ENCODE measurements around the gene TCP11L1. TPM values are rescaled to one million over a fixed set of nuclear protein-coding genes. Genes with fewer than 3 reads are reported as not detected.

Gene TCP11L1
- total and polyA plus RNA-seq, 2 donors (not counting 1 experiment from before 2014, with no cell fraction given): 7.7 to 19.7 TPM

DNA sequence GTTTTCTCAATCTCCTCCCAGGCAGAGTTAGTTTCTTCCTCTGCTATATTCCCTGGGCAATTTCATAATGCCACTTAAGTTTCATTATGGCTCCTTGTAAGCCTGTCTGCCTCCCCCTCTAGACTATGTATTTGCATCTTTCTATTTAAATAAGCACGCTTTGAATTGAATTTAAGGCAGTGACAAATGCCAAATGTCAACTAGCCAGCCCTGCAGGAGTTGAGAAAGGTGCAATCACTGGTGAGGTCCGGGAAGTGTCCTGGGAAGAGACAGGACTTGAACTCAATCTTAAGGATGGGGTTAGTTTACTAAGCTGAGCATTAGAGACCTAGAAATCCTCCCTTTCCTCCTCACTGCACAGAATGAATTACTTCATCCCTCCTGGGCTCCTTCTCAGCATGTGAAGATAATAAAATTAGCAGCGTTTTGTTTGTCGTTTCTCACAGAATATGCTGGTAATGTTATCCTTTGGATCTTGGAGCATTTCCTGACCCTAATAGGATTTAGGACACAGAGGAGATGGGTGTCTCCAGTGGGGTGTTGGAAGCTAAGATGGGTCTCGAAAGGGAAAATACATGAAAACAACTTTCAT, 1.6 kb downstream of the TCP11L1 start:
- peak overlapping the region in 1 of 2 donors; percentile 79 for H3K27ac ChIP-seq (ENCODE audit: low read length in 2 of 2)
- no peak overlapping the region for H3K9ac ChIP-seq (ENCODE audit: low read length)
- no peaks in the 10 kb centered on the region for H3K27me3 ChIP-seq (replicated peaks in 1 of 4; ENCODE audit: control extremely low read depth in 1 of 4, control insufficient read depth in 3 of 4, insufficient read depth in 4 of 4, low read length in 3 of 4)
- 69% methylated on average over 2 of the region's 5 CpGs for WGBS (ENCODE audit: insufficient coverage)
- H3K4me1 ChIP-seq (ENCODE audit: control insufficient read depth in 2 of 2, insufficient read depth in 2 of 2, low read length in 2 of 2): peaks cover 8 to 18% of the 10 kb centered on the region in 2 donors
- Mint-ChIP-seq H3K27me3 (no peaks in the 10 kb centered on the region), H3K9me3 (ENCODE audit: insufficient read depth) (no peaks in the 10 kb centered on the region), H3K4me1 (peaks cover 16% of the 10 kb centered on the region), H3K27ac (peak overlapping the region; percentile 87), H3K4me3 (peak overlapping the region; percentile 96)
- no peak overlapping the region for H2AFZ ChIP-seq (ENCODE audit: insufficient read depth, low read depth, low read length, poor library complexity, severe bottlenecking)
- CTCF ChIA-PET: interaction anchor here (3.3 kb wide), 1 partner anchor 24 kb away, joined by 19 read pairs; no protein-coding TSS in a partner anchor
- no peaks in the 10 kb centered on the region for H3K9me3 ChIP-seq (ENCODE audit: control extremely low read depth in 1 of 3, control insufficient read depth in 2 of 3, insufficient read depth in 1 of 3, low read length in 2 of 3)
- no peak for ATAC-seq (ENCODE audit: low read depth)
- POLR2A ChIA-PET: no interaction called here
- peak overlapping the region in 1 of 5 experiments; percentile 95 for H3K4me3 ChIP-seq (ENCODE audit: control extremely low read depth in 1 of 5, extremely low read depth in 1 of 5, insufficient read depth in 1 of 5, low read depth in 2 of 5, low read length in 4 of 5)
- H4K20me1 ChIP-seq (ENCODE audit: control insufficient read depth, insufficient read depth, low read length, poor library complexity, severe bottlenecking): no peaks in the 10 kb centered on the region
- intact Hi-C loops (cut with micrococcal nuclease): no loop called here
- H3K36me3 ChIP-seq (replicated peaks in 1 of 2; ENCODE audit: control extremely low read depth in 1 of 2, control insufficient read depth in 1 of 2, extremely low read depth in 1 of 2, insufficient read depth in 2 of 2, low read length in 1 of 2): peaks cover 3 to 14% of the 10 kb centered on the region in 2 experiments
- peaks cover 10% of the 10 kb centered on the region for H3K79me2 ChIP-seq (ENCODE audit: control insufficient read depth, insufficient read depth, low read length)
- peak overlapping the region; percentile 87 for H3K4me2 ChIP-seq (replicated peaks; ENCODE audit: low read depth, low read length, poor library complexity, severe bottlenecking)
- DNase-seq: no peak
- TF ChIP-seq, protein P1, sequence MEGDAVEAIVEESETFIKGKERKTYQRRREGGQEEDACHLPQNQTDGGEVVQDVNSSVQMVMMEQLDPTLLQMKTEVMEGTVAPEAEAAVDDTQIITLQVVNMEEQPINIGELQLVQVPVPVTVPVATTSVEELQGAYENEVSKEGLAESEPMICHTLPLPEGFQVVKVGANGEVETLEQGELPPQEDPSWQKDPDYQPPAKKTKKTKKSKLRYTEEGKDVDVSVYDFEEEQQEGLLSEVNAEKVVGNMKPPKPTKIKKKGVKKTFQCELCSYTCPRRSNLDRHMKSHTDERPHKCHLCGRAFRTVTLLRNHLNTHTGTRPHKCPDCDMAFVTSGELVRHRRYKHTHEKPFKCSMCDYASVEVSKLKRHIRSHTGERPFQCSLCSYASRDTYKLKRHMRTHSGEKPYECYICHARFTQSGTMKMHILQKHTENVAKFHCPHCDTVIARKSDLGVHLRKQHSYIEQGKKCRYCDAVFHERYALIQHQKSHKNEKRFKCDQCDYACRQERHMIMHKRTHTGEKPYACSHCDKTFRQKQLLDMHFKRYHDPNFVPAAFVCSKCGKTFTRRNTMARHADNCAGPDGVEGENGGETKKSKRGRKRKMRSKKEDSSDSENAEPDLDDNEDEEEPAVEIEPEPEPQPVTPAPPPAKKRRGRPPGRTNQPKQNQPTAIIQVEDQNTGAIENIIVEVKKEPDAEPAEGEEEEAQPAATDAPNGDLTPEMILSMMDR (IDR thresholded peaks at IDR 0.05): no peak
- TF ChIP-seq EZH2 (IDR thresholded peaks at IDR 0.05; ENCODE audit: borderline replicate concordance, insufficient read depth, low read depth, low read length, poor library complexity, severe bottlenecking): no peak

DNA sequence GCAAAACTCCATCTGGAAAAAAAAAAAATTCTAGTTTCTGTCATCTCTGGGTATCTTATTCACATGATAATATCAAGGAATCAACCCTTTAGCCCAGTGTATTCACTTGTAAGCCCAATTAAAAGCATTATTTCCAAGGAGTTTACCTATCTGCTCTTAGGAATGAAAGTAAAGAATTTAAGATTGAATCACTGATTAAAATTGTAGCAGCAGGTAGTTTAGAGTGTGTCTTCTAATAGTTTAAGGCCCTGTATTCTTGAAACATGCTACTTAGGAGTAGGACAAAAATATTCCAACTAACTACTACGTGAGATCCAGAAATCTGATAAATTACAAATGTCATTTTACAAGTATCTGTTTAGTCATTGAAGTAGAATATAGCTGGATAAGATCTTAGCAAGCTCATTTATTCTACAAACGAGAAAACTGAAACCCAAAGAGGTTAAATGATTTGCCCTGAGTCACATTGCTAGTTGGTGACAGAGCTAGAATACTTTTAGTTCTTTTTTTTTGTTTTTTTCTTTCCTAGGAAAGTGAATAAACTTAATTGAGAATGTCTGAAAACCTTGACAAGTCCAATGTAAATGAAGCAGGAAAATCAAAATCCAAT, 4.0 kb downstream of the TCP11L1 start:
- H3K4me3 ChIP-seq (ENCODE audit: control extremely low read depth in 1 of 5, extremely low read depth in 1 of 5, insufficient read depth in 1 of 5, low read depth in 2 of 5, low read length in 4 of 5): no peak overlapping the region
- no peaks in the 10 kb centered on the region for H3K9me3 ChIP-seq (ENCODE audit: control extremely low read depth in 1 of 3, control insufficient read depth in 2 of 3, insufficient read depth in 1 of 3, low read length in 2 of 3)
- no peaks in the 10 kb centered on the region for H3K27me3 ChIP-seq (replicated peaks in 1 of 4; ENCODE audit: control extremely low read depth in 1 of 4, control insufficient read depth in 3 of 4, insufficient read depth in 4 of 4, low read length in 3 of 4)
- ChIA-PET POLR2A (no interaction called here), CTCF (no interaction called here)
- no peaks in the 10 kb centered on the region for H4K20me1 ChIP-seq (ENCODE audit: control insufficient read depth, insufficient read depth, low read length, poor library complexity, severe bottlenecking)
- TF ChIP-seq, protein P1 (IDR thresholded peaks at IDR 0.05): no peak
- TF ChIP-seq EZH2 (IDR thresholded peaks at IDR 0.05; ENCODE audit: borderline replicate concordance, insufficient read depth, low read depth, low read length, poor library complexity, severe bottlenecking): no peak
- peaks cover 3 to 22% of the 10 kb centered on the region in 2 experiments for H3K36me3 ChIP-seq (replicated peaks in 1 of 2; ENCODE audit: control extremely low read depth in 1 of 2, control insufficient read depth in 1 of 2, extremely low read depth in 1 of 2, insufficient read depth in 2 of 2, low read length in 1 of 2)
- H3K27ac ChIP-seq (ENCODE audit: low read length in 2 of 2): no peak overlapping the region
- no peak overlapping the region for H3K4me2 ChIP-seq (replicated peaks; ENCODE audit: low read depth, low read length, poor library complexity, severe bottlenecking)
- H3K79me2 ChIP-seq (ENCODE audit: control insufficient read depth, insufficient read depth, low read length): peaks cover 10% of the 10 kb centered on the region
- DNase-seq (no peak), ATAC-seq (ENCODE audit: low read depth) (no peak)
- Mint-ChIP-seq H3K4me3 (no peak overlapping the region), H3K27ac (no peak overlapping the region), H3K4me1 (peaks cover 16% of the 10 kb centered on the region), H3K27me3 (no peaks in the 10 kb centered on the region), H3K9me3 (ENCODE audit: insufficient read depth) (no peaks in the 10 kb centered on the region)
- H2AFZ ChIP-seq (ENCODE audit: insufficient read depth, low read depth, low read length, poor library complexity, severe bottlenecking): no peak overlapping the region
- intact Hi-C loops (cut with micrococcal nuclease): no loop called here
- no CpG with 5 or more reads among the region's 2 CpGs for WGBS (ENCODE audit: insufficient coverage)
- no peak overlapping the region for H3K9ac ChIP-seq (ENCODE audit: low read length)
- peaks cover 8 to 18% of the 10 kb centered on the region in 2 donors for H3K4me1 ChIP-seq (ENCODE audit: control insufficient read depth in 2 of 2, insufficient read depth in 2 of 2, low read length in 2 of 2)
